ENCODE measurements around the gene MANF.

The MANF gene

GRCh38 chr3:51436998-51437639 lies 52.0 kb downstream of the MANF start:
- DNase-seq (ENCODE audit: low read depth) = no peak

Data from stimulated activated CD8-positive, alpha-beta memory T cell treated with anti-CD3 and anti-CD28 coated beads, Interleukin-12 subunit alpha, Interleukin-12 subunit beta, amount 100 ng/mL, for 1 hour (primary cell).